Heart right ventricle (tissue), 16 donors: ENCODE results near the gene SRGAP3. TPM values are rescaled to one million over a fixed set of nuclear protein-coding genes. Genes with fewer than 3 reads are reported as not detected.

Experiments used
- ATAC-seq, 8 donors: fragments of 200-7000 bp; cut with Tn5 transposase; one replicate each; pipeline ENCODE4 v1.9.1; 2020; ENCODE audit warnings: mild to moderate bottlenecking in 8 of 8, moderate library complexity in 8 of 8, moderate number of reproducible peaks in 1 of 8
- DNase-seq, 2 donors: peaks; one replicate each; pipeline ENCODE4 v3.0.0-alpha.2; 2020
- H3K27ac ChIP-seq, 10 donors: fragments of 200-600 bp; sonication (generic) in 2 of 10; one replicate each; pipeline versions ENCODE4 v1.5.0 to v1.8.0; 2020 to 2022; ENCODE audit warnings: mild to moderate bottlenecking in 3 of 10
- H3K27me3 ChIP-seq, 7 donors: fragments of 200-600 bp; one replicate each; pipeline ENCODE4 v1.8.0; 2021 to 2022; ENCODE audit warnings: mild to moderate bottlenecking in 2 of 7
- H3K36me3 ChIP-seq, 9 donors: fragments of 200-600 bp; sonication (generic) in 1 of 9; one replicate each; pipeline versions ENCODE4 v1.5.0 to v1.8.0; 2020 to 2022; ENCODE audit warnings: mild to moderate bottlenecking in 2 of 9
- H3K4me1 ChIP-seq, 9 donors: fragments of 200-600 bp; sonication (generic) in 1 of 9; one replicate each; pipeline versions ENCODE4 v1.5.0 to v1.8.0; 2020 to 2022; ENCODE audit warnings: mild to moderate bottlenecking in 4 of 9
- H3K4me3 ChIP-seq, 10 donors: fragments of 200-600 bp; sonication (generic) in 2 of 10; one replicate each; pipeline versions ENCODE4 v1.5.0 to v1.8.0; 2020 to 2022; ENCODE audit warnings: mild to moderate bottlenecking in 7 of 10, moderate library complexity in 2 of 10
- H3K9me3 ChIP-seq, 11 donors: fragments of 200-600 bp in 10 of 11; sonication (generic) in 2 of 11; one replicate each; pipeline versions ENCODE4 v1.5.0 to v1.8.0; 2013 to 2022; ENCODE audit warnings: mild to moderate bottlenecking in 2 of 11, control low read depth in 1 of 11, moderate library complexity in 1 of 11
- CTCF ChIP-seq, 9 donors: fragments of 200-600 bp; sonication (generic) in 2 of 9; IDR thresholded peaks; one replicate each; pipeline versions ENCODE4 v1.5.0 to v1.8.0; 2021 to 2022; ENCODE audit warnings: antibody characterized with exemption in 9 of 9, mild to moderate bottlenecking in 5 of 9, moderate library complexity in 1 of 9
- WGBS, 2 donors: extraction: QIAGEN DNeasy Blood & Tissue Kit; methylation state at CpG; one replicate each; pipeline ENCODE4 v1.1.7; 2013; ENCODE audit warnings: inconsistent platforms in 1 of 2; 5-methylcytosine and 5-hydroxymethylcytosine counted together
- intact Hi-C, 10 donors: fragments of 100-400 bp; cut with DNase I; formaldehyde crosslinking; loops; one replicate each; pipeline versions ENCODE4 v1.11.1 to v1.14.2; 2022
- polyA plus RNA-seq, 2 donors: library from polyadenylated mRNA; stranded (reverse); fragments of 200-250 nt; gene quantifications; one replicate each; pipeline ENCODE4 v1.2.3, GENCODE V29; 2013
- total RNA-seq, 10 donors: library from RNA; stranded (reverse); fragmentation: NEBNext Ultra II Directional in 3 of 10; extraction: Animal tissue kit (Norgen Biotek cat#: 25700) in 3 of 10; gene quantifications; one replicate each; pipeline versions ENCODE4 v1.2.1 to v1.2.4, GENCODE V29; 2021 to 2023
- donor health status: Arrhythmogenic right ventricular cardiomyopathy.
- donor health status: ischemic (EF 13 %, LVEDD 7.1; RV severe dilation, severe dysfunction).
- donor health status: healthy with polysubstance abuse.
- donor health status: DM: no; HTN: yes; CAD: no.
- donor health status: DM: no; HTN: no; CAD: no.
- donor health status: ischemic (EF 25% LVEDD 6.9; RV normal size, moderate dysfunction).
- donor health status: ischemic (EF 25% LVEDD 5.7; RV mildly dilated, moderate dysfunction).
- donor health status: healthy.
- donor health status: DM: yes; HTN: yes; CAD: no.
- donor health status: Ischemic cardiomyopathy.
- donor health status: ischemic (EF 35%, LVEDD 5.7; RV mildly dilated, moderate dysfunction).
- donor health status: nonischemic (EF 11% LVEDD 7.7; RV severe dilation, severe dysfunction).
- donor health status: DM: yes; HTN: yes; CAD: no.
- donor health status: PGD.
- donor health status: ischemic (EF 29% LVEDD 5.4; RV normal size, mild dysfunction).
- donor health status: nonischemic (EF 23%, LVEDD 6.1; RV moderate dilation, normal function).

The SRGAP3 gene
- total and polyA plus RNA-seq, 12 donors: 0.67 to 16.1 (median 10.6) TPM

DNA sequence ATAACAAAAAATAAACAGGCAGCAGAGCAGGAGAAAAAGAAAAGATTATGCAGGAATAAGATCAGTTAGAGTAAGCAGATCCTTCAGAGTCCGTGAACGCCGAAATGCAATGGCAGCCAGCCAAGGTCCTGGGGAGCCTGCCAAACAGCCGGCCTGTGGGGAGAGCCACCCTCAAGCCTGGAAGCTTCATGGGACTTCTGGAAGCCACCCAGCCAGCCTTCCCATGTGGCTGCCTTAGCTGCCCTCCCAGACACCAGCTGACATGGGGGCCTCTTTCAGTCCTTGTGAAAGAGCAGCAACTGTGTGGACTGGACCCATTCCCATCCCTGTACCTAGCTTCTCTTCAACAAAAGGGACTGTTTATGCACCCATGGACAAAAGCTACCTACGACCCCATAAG is 221.3 kb downstream of the SRGAP3 start:
- Histone ChIP-seq H3K4me3 (no peak overlapping the region), H3K27ac (peak overlapping the region in 6 of 10 donors; percentile 36 to 72 (median 52)), H3K4me1 (peaks cover 7 to 31% (median 18%) of the 10 kb centered on the region in 9 donors), H3K27me3 (no peaks in the 10 kb centered on the region), H3K36me3 (peaks cover 0 to 8% (median 0%) of the 10 kb centered on the region in 9 donors), H3K9me3 (no peaks in the 10 kb centered on the region)
- no peak for TF ChIP-seq CTCF (IDR thresholded peaks at IDR 0.05)
- DNase-seq (peak; percentile 92 to 95), ATAC-seq (peak; percentile 90 to 98 (median 95))
- intact Hi-C loops: no loop called here
- 16 to 18% methylated on average over 5 of the region's 5 CpGs for whole genome bisulfite sequencing, 2 donors

- H3K9me3 ChIP-seq: no peaks in the 10 kb centered on the region
- WGBS, 2 donors: 70 to 82% methylated on average over 7 of the region's 7 CpGs
- H3K27ac ChIP-seq: no peak overlapping the region
- H3K4me1 ChIP-seq: peaks cover 7 to 32% (median 18%) of the 10 kb centered on the region in 9 donors
- DNase-seq (no peak), ATAC-seq (no peak)
- H3K36me3 ChIP-seq: peaks cover 0 to 8% (median 0%) of the 10 kb centered on the region in 9 donors
- H3K4me3 ChIP-seq: no peak overlapping the region
- intact Hi-C loops: no loop called here
- TF ChIP-seq CTCF (IDR thresholded peaks at IDR 0.05): no peak
- no peaks in the 10 kb centered on the region for H3K27me3 ChIP-seq
These were observed 223.0 kb downstream of the SRGAP3 start for GRCh38 chr3:9026320-9027045.

DNA sequence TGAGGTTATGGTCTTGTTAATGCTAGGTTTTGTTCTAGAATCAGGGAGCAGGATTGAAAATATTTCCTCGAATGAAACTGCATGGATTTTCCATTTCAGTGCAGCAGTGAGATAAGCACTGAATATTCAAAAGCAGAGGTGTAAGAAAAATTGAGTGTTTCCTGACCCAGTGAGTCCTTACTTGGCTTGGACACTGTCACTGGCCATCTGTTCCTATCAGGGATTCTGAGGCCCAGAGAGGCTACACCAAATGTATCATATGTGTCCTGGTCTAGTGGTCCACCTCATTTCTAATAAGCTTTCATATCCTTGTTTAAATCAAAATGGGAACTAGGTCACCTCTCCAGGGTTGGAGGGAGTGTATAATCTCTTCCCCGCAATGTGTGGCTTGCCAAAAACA is 225.1 kb downstream of the SRGAP3 start:
- TF ChIP-seq CTCF (IDR thresholded peaks at IDR 0.05): no peak
- no peak for ATAC-seq
- Histone ChIP-seq H3K9me3 (no peaks in the 10 kb centered on the region), H3K27ac (no peak overlapping the region), H3K36me3 (peaks cover 0 to 8% (median 0%) of the 10 kb centered on the region in 9 donors), H3K4me1 (peaks cover 7 to 50% (median 35%) of the 10 kb centered on the region in 9 donors), H3K4me3 (no peak overlapping the region), H3K27me3 (no peaks in the 10 kb centered on the region)
- intact Hi-C loops: no loop called here
- 74 to 82% methylated on average over 2 of the region's 2 CpGs for WGBS, 2 donors
- no peak for DNase-seq

DNA sequence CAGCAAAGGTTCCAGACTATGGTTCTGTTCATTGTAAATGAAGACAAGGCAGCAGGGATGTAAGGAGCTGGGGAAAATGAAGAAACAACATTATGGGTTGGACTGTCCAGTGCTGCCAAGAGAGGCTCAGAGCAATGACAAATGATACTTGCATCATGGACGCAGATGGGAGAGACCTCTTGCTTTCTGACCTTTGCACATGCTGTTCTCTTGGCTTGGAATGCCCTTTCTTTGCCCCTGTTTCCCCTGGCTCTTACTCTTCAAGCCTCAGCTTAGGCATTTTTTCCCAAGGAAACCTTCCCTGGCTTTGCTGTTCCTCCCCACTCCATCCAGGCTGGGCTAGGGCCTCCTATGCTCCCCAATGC is 226.2 kb downstream of the SRGAP3 start:
- ATAC-seq (no peak), DNase-seq (no peak)
- Histone ChIP-seq H3K4me1 (peaks cover 3 to 47% (median 28%) of the 10 kb centered on the region in 9 donors), H3K27ac (no peak overlapping the region), H3K9me3 (no peaks in the 10 kb centered on the region), H3K27me3 (no peaks in the 10 kb centered on the region), H3K36me3 (peaks cover 0 to 8% (median 0%) of the 10 kb centered on the region in 9 donors), H3K4me3 (no peak overlapping the region)
- no peak for TF ChIP-seq CTCF (IDR thresholded peaks at IDR 0.05)
- intact Hi-C loops: no loop called here
- 94 to 95% methylated on average over 1 of the region's 1 CpG for WGBS, 2 donors
